Pancreas (tissue), 10 donors: Measurements from ENCODE around the gene FEM1A. TPM values are rescaled to one million over a fixed set of nuclear protein-coding genes. Genes with fewer than 3 reads are reported as not detected.

Experiments used
- ATAC-seq, 4 donors: fragments of 200-7000 bp; cut with Tn5 transposase; one replicate each; pipeline versions ENCODE4 v1.8.0 to v1.9.1; 2020; ENCODE audit warnings: mild to moderate bottlenecking in 4 of 4, moderate library complexity in 4 of 4
- DNase-seq, 6 donors: peaks; one replicate each; pipeline ENCODE4 v3.0.0-alpha.2; 2020
- FAIRE-seq: peaks from 2 replicates; lab custom pipeline; 2012; peaks lifted over from hg19 to GRCh38; lab: Jason Lieb, UNC
- H3K27ac ChIP-seq, 4 donors: fragments of 200-600 bp; sonication (generic); 1 replicate in 3 of 4; 2 replicates in 1 of 4; pipeline versions ENCODE4 v1.5.0 to v1.8.0; 2020
- H3K27me3 ChIP-seq, 4 donors: fragments of 200-600 bp; one replicate each; pipeline ENCODE4 v1.8.0; 2021
- H3K36me3 ChIP-seq, 3 donors: fragments of 200-600 bp; sonication (generic) in 1 of 3; one replicate each; pipeline versions ENCODE4 v1.5.0 to v1.8.0; 2020 to 2021
- H3K4me1 ChIP-seq, 3 donors: fragments of 200-600 bp; one replicate each; pipeline ENCODE4 v1.8.0; 2021
- H3K4me3 ChIP-seq, 4 donors: fragments of 200-600 bp; sonication (generic) in 2 of 4; one replicate each; pipeline versions ENCODE4 v1.5.0 to v1.8.0; 2020 to 2021
- H3K9me3 ChIP-seq, 4 donors: fragments of 200-600 bp; one replicate each; pipeline ENCODE4 v1.8.0; 2021
- CTCF ChIP-seq, 4 donors: fragments of 200-600 bp; sonication (generic) in 3 of 4; IDR thresholded peaks; one replicate each; pipeline versions ENCODE4 v1.5.0 to v1.8.0; 2021; ENCODE audit warnings: antibody characterized with exemption in 4 of 4
- WGBS, 2 donors: extraction: QIAGEN DNeasy Blood & Tissue Kit; methylation state at CpG; one replicate each; pipeline ENCODE4 v1.1.7; 2013; 5-methylcytosine and 5-hydroxymethylcytosine counted together
- intact Hi-C, 3 donors: fragments of 100-400 bp; cut with DNase I; formaldehyde crosslinking; loops; one replicate each; pipeline versions ENCODE4 v1.11.1 to v1.14.2; 2022
- polyA plus RNA-seq, 2 donors: library from polyadenylated mRNA; stranded (reverse); fragments of 200-250 nt; gene quantifications; one replicate each; pipeline ENCODE4 v1.2.3, GENCODE V29; 2013
- total RNA-seq, 6 donors: library from RNA; stranded (reverse); fragmentation: NEBNext Ultra II Directional in 4 of 6; extraction: Animal tissue kit (Norgen Biotek cat#: 25700) in 4 of 6; gene quantifications; one replicate each; pipeline versions ENCODE4 v1.2.1 to v1.2.4, GENCODE V29; 2021 to 2023
- donor health status: healthy with polysubstance abuse.
- donor health status: DM: no; HTN: no; CAD: no; lungs with moderate emphysema.
- donor health status: DM: no; HTN: no; CAD: no.
- donor health status: control.
- donor health status: control.
- donor health status: Bipolar disorder and iron deficiency.
- donor health status: DM: yes; HTN: yes; CAD: no.
- donor health status: DM: no; HTN: no; CAD: no.
- donor health status: DM: no; HTN: no; CAD: no.
- donor health status: DM: yes; HTN: yes; CAD: no.

The FEM1A gene
- total and polyA plus RNA-seq, 8 donors = 3.3 to 9.2 (median 5.9) TPM

GRCh38 chr19:4755459-4755858 lies 36.1 kb upstream of the FEM1A start:
- no peak for ATAC-seq
- WGBS, 2 donors = 78 to 81% methylated on average over 7 of the region's 7 CpGs

GRCh38 chr19:4758082-4758481 lies 33.5 kb upstream of the FEM1A start:
- Histone ChIP-seq H3K27me3 (no peaks in the 10 kb centered on the region), H3K27ac (no peak overlapping the region), H3K4me1 (peaks cover 0 to 6% (median 5%) of the 10 kb centered on the region in 3 donors), H3K36me3 (no peaks in the 10 kb centered on the region), H3K9me3 (no peaks in the 10 kb centered on the region), H3K4me3 (no peak overlapping the region)
- no peak for DNase-seq
- FAIRE-seq = no peak
- no peak for TF ChIP-seq CTCF (IDR thresholded peaks at IDR 0.05)
- WGBS, 2 donors = 76 to 79% methylated on average over 4 of the region's 4 CpGs
- intact Hi-C loops = no loop called here
- no peak for ATAC-seq

More at GRCh38 chr19:4755459-4755858, 36.1 kb upstream of the FEM1A start:
- DNase-seq (no peak), FAIRE-seq (no peak)
- intact Hi-C loops = no loop called here
- TF ChIP-seq CTCF (IDR thresholded peaks at IDR 0.05) = no peak
- H3K4me1 ChIP-seq = peaks cover 0 to 6% (median 5%) of the 10 kb centered on the region in 3 donors
- no peak overlapping the region for H3K27ac ChIP-seq
- H3K27me3 ChIP-seq = no peaks in the 10 kb centered on the region
- no peaks in the 10 kb centered on the region for H3K9me3 ChIP-seq
- H3K4me3 ChIP-seq = no peak overlapping the region
- H3K36me3 ChIP-seq = no peaks in the 10 kb centered on the region

GRCh38 chr19:4758659-4759058 lies 32.9 kb upstream of the FEM1A start:
- DNase-seq (no peak), ATAC-seq (no peak), FAIRE-seq (no peak)
- Histone ChIP-seq H3K4me1 (peaks cover 0 to 6% (median 5%) of the 10 kb centered on the region in 3 donors), H3K4me3 (no peak overlapping the region), H3K27ac (no peak overlapping the region), H3K9me3 (no peaks in the 10 kb centered on the region), H3K36me3 (no peaks in the 10 kb centered on the region), H3K27me3 (no peaks in the 10 kb centered on the region)
- TF ChIP-seq CTCF (IDR thresholded peaks at IDR 0.05) = no peak
- intact Hi-C loops = no loop called here
- WGBS, 2 donors = 77 to 90% methylated on average over 5 of the region's 5 CpGs

GRCh38 chr19:4759388-4760284 lies 31.9 kb upstream of the FEM1A start:
- no peak for TF ChIP-seq CTCF (IDR thresholded peaks at IDR 0.05)
- DNase-seq = peak; percentile 85 to 97 (median 93)
- 2% methylated on average over 51 to 52 of the region's 53 CpGs for WGBS, 2 donors
- intact Hi-C loops = no loop called here
- no peaks in the 10 kb centered on the region for H3K27me3 ChIP-seq
- no peaks in the 10 kb centered on the region for H3K36me3 ChIP-seq
- peak overlapping the region in 2 of 4 donors; percentile 7 to 35 for H3K4me3 ChIP-seq
- peaks cover 0 to 6% (median 5%) of the 10 kb centered on the region in 3 donors for H3K4me1 ChIP-seq
- FAIRE-seq = no peak
- no peaks in the 10 kb centered on the region for H3K9me3 ChIP-seq
- peak; percentile 97 to 99 (median 99) for ATAC-seq
- H3K27ac ChIP-seq = peak overlapping the region in 1 of 4 donors; percentile 37

- H3K9me3 ChIP-seq = no peaks in the 10 kb centered on the region
- 28 to 29% methylated on average over 10 of the region's 10 CpGs for WGBS, 2 donors
- no peak for TF ChIP-seq CTCF (IDR thresholded peaks at IDR 0.05)
- no peaks in the 10 kb centered on the region for H3K27me3 ChIP-seq
- intact Hi-C loops = no loop called here
- H3K36me3 ChIP-seq = no peaks in the 10 kb centered on the region
- no peak for FAIRE-seq
- peak overlapping the region in 2 of 4 donors; percentile 7 to 35 for H3K4me3 ChIP-seq
- peaks cover 0 to 6% (median 5%) of the 10 kb centered on the region in 3 donors for H3K4me1 ChIP-seq
- DNase-seq = no peak
- ATAC-seq = no peak
- peak overlapping the region in 1 of 4 donors; percentile 37 for H3K27ac ChIP-seq
Observed at GRCh38 chr19:4760285-4760650, 31.3 kb upstream of the FEM1A start.
